ENCODE results near the gene PRKCG.
"Not testable (repeated sequence)": the region's sequence is repeated elsewhere in the genome, so short reads cannot be mapped to it uniquely, and the experiment has no call there.

PRKCG gene

GRCh38 chr19:53881482-53882390 lies at the start of gene PRKCG:
Gene PRKCG (plus strand): TSS chr19:53882197. CDS start chr19:53882495, 298 bp downstream.
- peak; percentile 59 for DNase-seq (ENCODE audit: low read depth, low spot score)

GRCh38 chr19:53832861-53833260 lies 49.1 kb upstream of the PRKCG start:
- DNase-seq (ENCODE audit: low read depth, low spot score): not testable (repeated sequence)

- not testable (repeated sequence) for DNase-seq (ENCODE audit: low read depth, low spot score)
Measured at GRCh38 chr19:53838446-53838845, 43.6 kb upstream of the PRKCG start.

GRCh38 chr19:53840241-53840640 lies 41.8 kb upstream of the PRKCG start:
- DNase-seq (ENCODE audit: low read depth, low spot score): not testable (repeated sequence)

GRCh38 chr19:53840914-53841313 lies 41.1 kb upstream of the PRKCG start:
- peak; percentile 78 for DNase-seq (ENCODE audit: low read depth, low spot score)

- DNase-seq (ENCODE audit: low read depth, low spot score): no peak
Measured at GRCh38 chr19:53844849-53845246, 37.1 kb upstream of the PRKCG start.

GRCh38 chr19:53847555-53847954 lies 34.4 kb upstream of the PRKCG start:
- DNase-seq (ENCODE audit: low read depth, low spot score): no peak

- DNase-seq (ENCODE audit: low read depth, low spot score): no peak
Measured at GRCh38 chr19:53849237-53849676, 32.7 kb upstream of the PRKCG start.

GRCh38 chr19:53853707-53854106 lies 28.3 kb upstream of the PRKCG start:
- DNase-seq (ENCODE audit: low read depth, low spot score): no peak

GRCh38 chr19:53864308-53864836 lies 17.6 kb upstream of the PRKCG start:
- DNase-seq (ENCODE audit: low read depth, low spot score): no peak

- DNase-seq (ENCODE audit: low read depth, low spot score): no peak
Measured at GRCh38 chr19:53865523-53865917, 16.5 kb upstream of the PRKCG start.

- peak; percentile 92 for DNase-seq (ENCODE audit: low read depth, low spot score)
Measured at GRCh38 chr19:53865918-53866864, 15.8 kb upstream of the PRKCG start.

- peak; percentile 55 for DNase-seq (ENCODE audit: low read depth, low spot score)
Measured at GRCh38 chr19:53866865-53867224, 15.2 kb upstream of the PRKCG start.

- peak; percentile 100 for DNase-seq (ENCODE audit: low read depth, low spot score)
Measured at GRCh38 chr19:53867225-53868090, 14.5 kb upstream of the PRKCG start, which contains the start of gene MYADM. Gene MYADM (plus strand): TSS chr19:53867883. CDS start chr19:53873530, 5,647 bp downstream.

GRCh38 chr19:53868091-53868891 lies 13.7 kb upstream of the PRKCG start:
- peak; percentile 79 for DNase-seq (ENCODE audit: low read depth, low spot score)

GRCh38 chr19:53868892-53869804 lies 12.8 kb upstream of the PRKCG start:
- peak; percentile 96 for DNase-seq (ENCODE audit: low read depth, low spot score)

GRCh38 chr19:53869805-53870484 lies 12.1 kb upstream of the PRKCG start:
- not testable (repeated sequence) for DNase-seq (ENCODE audit: low read depth, low spot score)

GRCh38 chr19:53870485-53870844 lies 11.5 kb upstream of the PRKCG start:
- no peak for DNase-seq (ENCODE audit: low read depth, low spot score)
